Stimulated activated naive CD8-positive, alpha-beta T cell treated with anti-CD3 and anti-CD28 coated beads, Interleukin-15, Interleukin-2, amounts not matched to agents 100 ng/mL and 50 ng/mL, for 24 hours (primary cell): ENCODE data around the gene REG4.

Source experiments
- H3K27ac Mint-ChIP-seq: one replicate; pipeline ENCODE4 v1.8.0; 2021; ENCODE audit warnings: mild to moderate bottlenecking, mixed read lengths
- H3K27me3 Mint-ChIP-seq: one replicate; pipeline ENCODE4 v1.8.0; 2021; ENCODE audit warnings: mixed read lengths
- H3K36me3 Mint-ChIP-seq: one replicate; pipeline ENCODE4 v1.8.0; 2021; ENCODE audit warnings: low read depth, mixed read lengths
- H3K4me1 Mint-ChIP-seq: one replicate; pipeline ENCODE4 v1.8.0; 2021; ENCODE audit warnings: low read depth, mixed read lengths
- H3K4me3 Mint-ChIP-seq: one replicate; pipeline ENCODE4 v1.8.0; 2021; ENCODE audit warnings: mild to moderate bottlenecking, mixed read lengths
- H3K9me3 Mint-ChIP-seq: one replicate; pipeline ENCODE4 v1.8.0; 2021; ENCODE audit warnings: mixed read lengths

Gene REG4

DNA sequence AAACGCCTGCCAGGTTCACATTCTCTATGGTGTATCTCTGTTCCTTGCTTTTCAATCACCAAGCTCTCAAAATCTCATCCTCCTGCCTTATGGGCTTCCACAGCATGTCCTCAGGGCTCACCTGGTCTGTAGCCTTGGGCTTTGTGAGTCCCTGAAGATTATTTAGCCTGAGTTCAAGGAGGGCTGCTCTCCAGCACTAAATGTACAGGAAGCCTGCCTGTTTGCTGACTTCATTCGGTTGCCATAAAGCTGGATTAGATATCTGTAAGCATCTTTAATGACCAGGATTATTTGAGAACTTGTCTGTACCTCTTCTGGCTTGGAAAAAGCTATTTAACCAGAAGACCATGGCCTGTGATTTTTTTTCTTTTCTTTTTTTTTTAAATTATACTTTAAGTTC, 6.9 kb upstream of the REG4 start:
- Mint-ChIP-seq H3K4me3 (no peak overlapping the region), H3K36me3 (no peaks in the 10 kb centered on the region), H3K4me1 (peaks cover 3% of the 10 kb centered on the region), H3K27ac (no peak overlapping the region), H3K9me3 (no peaks in the 10 kb centered on the region), H3K27me3 (peaks cover 9% of the 10 kb centered on the region)

DNA sequence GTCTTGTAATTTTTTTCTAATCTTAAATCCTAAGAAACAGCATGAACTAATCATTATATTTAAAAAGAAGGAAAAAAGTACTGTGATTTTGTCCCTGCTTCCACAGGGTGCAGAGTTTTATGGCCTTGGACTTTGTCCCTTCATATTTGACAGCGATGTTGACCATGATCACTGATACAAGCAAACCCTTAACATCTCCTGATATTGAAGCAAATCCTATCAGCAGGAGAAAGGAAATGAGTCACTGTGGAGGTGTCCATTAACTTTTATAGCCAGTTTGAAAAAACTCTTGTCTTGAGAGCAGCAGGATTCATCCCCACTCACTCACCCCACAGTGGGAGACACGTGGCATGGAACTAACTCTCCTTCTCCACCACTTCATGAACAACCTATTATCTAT, 5.1 kb upstream of the REG4 start:
- no peak overlapping the region for H3K4me3 Mint-ChIP-seq
- H3K4me1 Mint-ChIP-seq = peaks cover 3% of the 10 kb centered on the region
- no peak overlapping the region for H3K27ac Mint-ChIP-seq
- H3K36me3 Mint-ChIP-seq = no peaks in the 10 kb centered on the region
- peaks cover 5% of the 10 kb centered on the region for H3K27me3 Mint-ChIP-seq
- H3K9me3 Mint-ChIP-seq = no peaks in the 10 kb centered on the region

DNA sequence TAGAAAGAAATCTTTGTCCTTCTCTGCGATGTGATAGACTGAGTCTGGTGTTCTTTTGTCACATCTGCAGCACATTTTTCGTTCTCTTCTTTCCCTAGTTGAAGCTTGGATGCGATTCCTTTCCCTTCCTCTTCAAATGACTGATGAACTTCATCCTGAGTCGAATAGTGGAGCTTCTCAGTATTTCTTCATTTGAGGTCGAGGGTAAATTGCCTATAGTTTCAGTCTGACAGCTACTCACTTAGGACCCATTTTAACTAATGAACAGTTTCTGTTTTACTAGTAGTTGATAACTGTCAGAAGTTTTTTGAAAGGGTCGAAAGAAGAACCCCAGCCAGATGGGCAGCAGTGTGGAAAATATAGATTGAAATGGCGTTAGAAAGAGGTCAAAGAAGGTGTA, 4.7 kb upstream of the REG4 start:
- Mint-ChIP-seq H3K27ac (no peak overlapping the region), H3K9me3 (no peaks in the 10 kb centered on the region), H3K36me3 (no peaks in the 10 kb centered on the region), H3K4me3 (no peak overlapping the region), H3K27me3 (peaks cover 4% of the 10 kb centered on the region), H3K4me1 (peaks cover 3% of the 10 kb centered on the region)

DNA sequence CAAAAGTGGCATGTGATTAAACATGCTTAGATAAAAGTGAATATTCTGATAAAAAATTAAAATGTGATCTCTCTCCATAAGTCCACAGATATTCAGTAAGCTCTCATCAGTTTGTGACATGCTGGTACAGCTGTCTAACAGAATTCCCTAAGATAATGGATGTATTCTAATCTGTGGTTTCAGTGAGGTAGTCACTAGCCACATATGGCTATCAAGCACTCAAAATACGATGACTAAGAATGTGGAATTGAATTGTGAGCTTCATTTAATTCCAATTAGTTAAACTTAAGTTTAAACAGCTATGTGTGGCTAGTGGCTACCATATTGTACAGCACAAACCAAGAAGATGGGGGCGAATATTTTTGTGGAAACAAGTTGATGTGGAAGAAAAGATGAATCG, 4.1 kb upstream of the REG4 start:
- Mint-ChIP-seq H3K27me3 (peaks cover 4% of the 10 kb centered on the region), H3K36me3 (no peaks in the 10 kb centered on the region), H3K4me3 (no peak overlapping the region), H3K9me3 (no peaks in the 10 kb centered on the region), H3K4me1 (peaks cover 3% of the 10 kb centered on the region), H3K27ac (no peak overlapping the region)

DNA sequence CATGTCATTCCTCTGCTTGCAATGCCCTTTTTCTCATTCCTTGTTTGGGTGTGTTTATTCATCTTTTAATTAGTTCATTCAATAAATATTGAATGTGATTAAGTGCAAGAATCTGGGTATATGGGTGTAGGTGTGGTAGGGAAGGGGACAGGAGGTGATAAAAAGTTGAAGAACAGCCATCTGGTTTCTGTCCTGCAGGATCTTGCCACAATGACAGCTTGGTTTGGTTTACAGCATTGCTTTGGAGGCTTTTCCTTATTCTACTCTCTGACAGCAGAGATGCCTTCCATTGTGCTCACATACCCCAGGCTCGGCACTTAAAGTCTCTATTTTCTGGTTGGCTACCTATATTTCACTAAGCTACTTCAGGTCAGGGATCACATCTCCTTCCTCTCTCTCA, 3.0 kb upstream of the REG4 start:
- Mint-ChIP-seq H3K27me3 (peaks cover 6% of the 10 kb centered on the region), H3K9me3 (no peaks in the 10 kb centered on the region), H3K4me3 (no peak overlapping the region), H3K4me1 (peaks cover 4% of the 10 kb centered on the region), H3K36me3 (no peaks in the 10 kb centered on the region), H3K27ac (no peak overlapping the region)

DNA sequence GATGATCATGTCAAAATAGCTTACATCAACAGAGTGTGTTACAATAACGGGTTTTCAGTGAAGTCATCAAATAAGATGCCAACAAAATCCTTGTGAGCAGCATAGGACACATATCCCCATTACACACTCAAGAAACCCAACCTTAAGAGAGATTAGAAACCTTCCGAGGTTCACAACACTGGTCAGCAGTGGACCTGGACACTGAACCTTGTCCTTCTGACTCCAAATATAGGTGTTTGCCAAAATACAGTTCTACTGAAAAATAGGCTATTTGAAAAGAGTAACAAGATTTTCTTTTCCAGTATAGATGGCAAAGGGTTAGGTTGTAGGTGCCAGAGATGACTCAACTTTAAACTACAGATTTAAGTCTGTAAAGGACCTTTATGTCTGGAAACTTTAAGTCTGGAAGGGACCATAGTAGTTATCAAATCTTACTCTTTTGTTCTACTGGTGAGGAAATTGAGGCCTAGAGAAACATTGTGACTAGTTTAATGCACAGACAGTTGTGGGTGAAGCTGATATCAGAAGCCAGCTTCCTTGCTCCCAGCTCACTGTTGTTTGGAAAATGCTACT, 811 bp upstream of the REG4 start:
- Mint-ChIP-seq H3K9me3 (no peaks in the 10 kb centered on the region), H3K27me3 (peaks cover 16% of the 10 kb centered on the region), H3K4me1 (peaks cover 8% of the 10 kb centered on the region), H3K4me3 (no peak overlapping the region), H3K36me3 (no peaks in the 10 kb centered on the region), H3K27ac (no peak overlapping the region)

DNA sequence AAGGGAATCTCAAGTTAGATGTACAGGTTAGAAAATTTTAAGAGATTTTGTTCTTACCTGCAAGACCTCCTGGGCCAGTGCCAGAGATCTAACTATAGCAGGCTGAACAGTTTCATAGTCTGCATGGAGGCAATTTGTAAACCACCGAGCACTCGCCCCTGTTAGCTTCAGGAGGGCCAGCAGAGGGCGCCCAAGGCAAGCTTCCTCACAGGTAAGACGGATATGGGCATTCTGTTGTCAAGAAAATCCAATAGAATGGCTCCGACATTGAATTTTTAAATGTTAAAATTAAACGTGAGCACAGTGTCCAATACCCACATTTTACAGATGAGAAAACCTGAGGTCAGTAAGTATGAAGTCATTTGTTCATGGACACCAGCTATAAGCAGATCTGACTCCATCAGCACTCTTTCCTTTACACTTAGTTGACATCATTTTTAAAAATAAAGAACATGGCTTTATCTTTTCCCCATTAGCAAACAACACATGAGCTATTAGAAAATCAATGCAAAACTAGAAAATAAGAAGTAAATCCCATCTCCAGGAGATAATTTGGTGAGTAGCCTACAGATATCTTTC, 2.2 kb downstream of the REG4 start:
- H3K27me3 Mint-ChIP-seq = peaks cover 23% of the 10 kb centered on the region
- no peaks in the 10 kb centered on the region for H3K9me3 Mint-ChIP-seq
- H3K36me3 Mint-ChIP-seq = no peaks in the 10 kb centered on the region
- H3K27ac Mint-ChIP-seq = no peak overlapping the region
- no peak overlapping the region for H3K4me3 Mint-ChIP-seq
- H3K4me1 Mint-ChIP-seq = peaks cover 5% of the 10 kb centered on the region

DNA sequence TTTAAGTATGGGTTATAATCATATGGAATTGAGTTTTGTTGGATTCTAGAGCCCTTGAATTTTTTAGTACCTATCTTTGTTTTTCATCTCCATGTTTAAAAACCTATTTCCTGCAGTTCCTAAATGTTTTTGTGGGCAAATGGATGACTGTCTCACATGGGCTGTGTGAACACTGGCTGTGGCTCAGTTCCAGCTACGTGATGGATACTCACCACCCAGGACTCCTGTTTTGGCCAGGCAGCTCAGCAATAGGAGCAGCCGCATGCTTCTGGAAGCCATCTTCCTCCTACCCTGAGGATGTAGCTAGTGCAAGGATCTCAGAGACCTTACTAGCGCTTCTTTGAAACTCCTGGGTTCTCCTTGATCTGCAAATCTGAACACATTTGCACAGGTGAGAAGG, 2.8 kb downstream of the REG4 start:
- Mint-ChIP-seq H3K9me3 (no peaks in the 10 kb centered on the region), H3K4me1 (peaks cover 5% of the 10 kb centered on the region), H3K4me3 (no peak overlapping the region), H3K27me3 (peaks cover 23% of the 10 kb centered on the region), H3K36me3 (no peaks in the 10 kb centered on the region), H3K27ac (no peak overlapping the region)

DNA sequence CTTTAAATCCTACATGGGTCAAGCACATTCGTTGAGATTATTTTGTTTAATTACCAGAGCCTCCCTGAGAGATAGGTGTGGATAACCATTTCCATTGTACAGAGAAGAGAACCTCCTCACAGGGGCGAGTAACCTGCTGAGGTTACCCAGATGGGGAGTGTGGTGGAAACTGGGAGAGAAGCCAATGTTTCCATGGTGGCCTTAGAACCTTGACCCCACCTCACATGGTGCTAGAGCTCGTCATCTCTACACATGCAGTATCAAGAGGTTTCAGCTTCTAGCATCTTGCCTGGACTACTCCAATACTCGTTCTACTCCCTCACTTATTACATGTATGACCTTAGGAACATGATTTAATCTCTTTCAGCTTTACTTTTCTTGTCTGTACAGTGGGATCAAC, 4.8 kb downstream of the REG4 start:
- Mint-ChIP-seq H3K27me3 (peaks cover 23% of the 10 kb centered on the region), H3K9me3 (no peaks in the 10 kb centered on the region), H3K4me3 (no peak overlapping the region), H3K36me3 (no peaks in the 10 kb centered on the region), H3K27ac (no peak overlapping the region), H3K4me1 (peaks cover 5% of the 10 kb centered on the region)

DNA sequence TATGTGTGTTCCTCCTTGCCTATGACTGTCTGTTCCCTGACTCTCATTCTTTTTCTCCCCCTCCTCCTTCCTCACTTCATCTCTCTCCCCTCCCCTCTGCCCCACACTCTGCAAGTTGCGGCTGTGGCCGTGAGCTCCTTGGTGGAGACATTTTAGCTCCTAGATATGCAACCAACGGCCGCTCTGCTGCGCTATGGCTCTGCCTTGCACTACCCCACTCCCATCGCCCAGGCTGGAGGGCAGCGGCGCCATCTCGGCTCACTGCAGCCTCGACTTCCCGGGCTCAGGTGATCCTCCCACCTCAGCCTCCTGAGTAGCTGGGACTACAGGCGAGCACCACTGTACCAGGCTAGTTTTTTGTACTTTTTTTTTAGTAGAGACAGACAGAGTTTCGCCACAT, 5.5 kb downstream of the REG4 start:
- H3K9me3 Mint-ChIP-seq = no peaks in the 10 kb centered on the region
- H3K36me3 Mint-ChIP-seq = no peaks in the 10 kb centered on the region
- H3K27ac Mint-ChIP-seq = no peak overlapping the region
- peaks cover 23% of the 10 kb centered on the region for H3K27me3 Mint-ChIP-seq
- no peak overlapping the region for H3K4me3 Mint-ChIP-seq
- peaks cover 5% of the 10 kb centered on the region for H3K4me1 Mint-ChIP-seq

DNA sequence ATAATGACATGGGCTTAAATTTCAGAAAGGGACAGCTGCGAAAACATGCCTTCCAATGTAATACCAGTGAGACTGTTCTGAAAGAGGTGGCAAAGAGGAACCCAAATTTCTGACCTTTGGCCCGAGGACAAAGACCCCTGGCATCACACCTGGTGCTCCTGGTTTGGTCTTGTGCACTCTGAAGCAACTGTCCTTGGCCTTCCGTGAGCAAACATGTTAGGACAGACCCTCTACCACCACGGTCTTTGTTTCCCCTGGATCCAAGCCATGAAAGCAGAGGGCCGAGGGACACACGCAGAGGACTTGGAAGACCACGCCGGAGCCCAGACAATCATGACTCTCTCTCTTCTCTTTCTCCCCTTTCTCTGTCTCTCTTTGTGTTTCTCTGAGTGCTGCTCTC, 6.0 kb downstream of the REG4 start:
- no peak overlapping the region for H3K4me3 Mint-ChIP-seq
- no peaks in the 10 kb centered on the region for H3K9me3 Mint-ChIP-seq
- peaks cover 23% of the 10 kb centered on the region for H3K27me3 Mint-ChIP-seq
- no peak overlapping the region for H3K27ac Mint-ChIP-seq
- H3K4me1 Mint-ChIP-seq = peaks cover 5% of the 10 kb centered on the region
- H3K36me3 Mint-ChIP-seq = no peaks in the 10 kb centered on the region

DNA sequence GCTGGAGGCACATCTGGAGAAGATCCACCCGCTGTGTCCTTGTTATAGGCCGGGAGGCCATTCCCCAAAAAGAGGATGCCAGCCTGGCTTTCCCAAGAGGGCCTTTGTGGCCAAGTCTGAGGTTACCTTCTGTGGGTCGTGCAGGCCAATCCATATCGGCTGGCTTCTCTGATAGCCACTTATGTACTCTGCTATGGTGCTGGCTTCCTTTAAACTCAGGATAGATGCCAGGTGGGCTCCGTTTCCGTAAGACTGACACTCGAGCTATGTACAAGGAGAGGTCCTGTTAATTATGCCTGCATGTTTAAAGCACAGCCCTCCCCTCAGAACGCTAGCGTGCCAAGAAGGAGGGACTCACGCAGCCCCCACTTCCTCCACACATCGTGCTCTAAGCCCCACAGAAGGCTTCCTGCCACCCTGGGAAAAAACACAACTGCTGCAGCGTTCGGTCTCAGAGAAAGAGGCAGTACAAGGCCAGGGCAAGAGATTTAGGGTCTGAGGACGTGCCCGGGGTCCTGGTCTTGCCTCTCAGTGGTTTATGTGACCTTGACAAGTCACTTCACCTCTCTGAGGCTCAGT, 11.6 kb downstream of the REG4 start:
- Mint-ChIP-seq H3K27me3 (no peaks in the 10 kb centered on the region), H3K4me3 (peak overlapping the region; percentile 77), H3K4me1 (peaks cover 25% of the 10 kb centered on the region), H3K27ac (peak overlapping the region; percentile 83), H3K9me3 (no peaks in the 10 kb centered on the region), H3K36me3 (no peaks in the 10 kb centered on the region)

DNA sequence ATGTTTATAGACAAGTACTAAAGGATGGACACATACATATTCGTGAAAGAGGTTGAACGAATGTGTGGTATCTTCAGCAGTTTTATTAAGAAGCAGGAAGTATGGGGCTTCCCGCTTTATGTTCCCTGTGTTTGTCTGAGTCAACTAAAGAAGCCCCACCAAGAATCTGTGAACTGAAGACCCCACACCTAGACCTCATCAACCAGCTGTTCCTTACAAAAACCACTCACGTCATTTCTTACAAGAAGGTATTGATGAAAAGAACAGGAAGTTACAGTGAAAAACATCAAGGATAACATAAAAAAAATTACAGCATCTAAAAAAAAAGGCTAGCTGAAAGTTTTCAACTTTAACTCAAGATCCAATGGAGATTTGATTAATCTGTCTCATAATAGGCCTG, 12.3 kb downstream of the REG4 start:
- peak overlapping the region; percentile 77 for H3K4me3 Mint-ChIP-seq
- no peaks in the 10 kb centered on the region for H3K36me3 Mint-ChIP-seq
- H3K27ac Mint-ChIP-seq = peak overlapping the region; percentile 83
- peaks cover 25% of the 10 kb centered on the region for H3K4me1 Mint-ChIP-seq
- H3K9me3 Mint-ChIP-seq = no peaks in the 10 kb centered on the region
- no peaks in the 10 kb centered on the region for H3K27me3 Mint-ChIP-seq

DNA sequence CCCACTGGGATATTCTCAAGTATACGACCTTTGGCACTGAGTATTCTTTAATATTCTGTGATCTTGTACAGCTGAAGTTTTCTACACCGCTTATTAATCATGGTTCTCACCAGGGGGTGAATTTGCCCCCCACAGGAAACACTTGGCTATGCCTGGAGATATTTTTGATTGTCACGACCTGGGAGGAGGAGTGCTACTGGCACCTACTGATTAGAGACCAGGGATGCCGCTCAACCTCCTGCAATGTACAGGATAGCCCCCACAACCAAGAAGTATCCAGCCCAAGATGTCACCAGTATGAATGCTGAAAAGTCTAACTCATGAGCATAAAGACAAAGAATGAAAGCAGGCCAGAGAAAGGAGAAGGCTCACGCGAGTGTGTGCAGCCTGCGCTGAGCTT, 13.7 kb downstream of the REG4 start:
- H3K27ac Mint-ChIP-seq = no peak overlapping the region
- no peaks in the 10 kb centered on the region for H3K9me3 Mint-ChIP-seq
- H3K27me3 Mint-ChIP-seq = no peaks in the 10 kb centered on the region
- H3K4me3 Mint-ChIP-seq = no peak overlapping the region
- H3K4me1 Mint-ChIP-seq = peaks cover 25% of the 10 kb centered on the region
- H3K36me3 Mint-ChIP-seq = no peaks in the 10 kb centered on the region

DNA sequence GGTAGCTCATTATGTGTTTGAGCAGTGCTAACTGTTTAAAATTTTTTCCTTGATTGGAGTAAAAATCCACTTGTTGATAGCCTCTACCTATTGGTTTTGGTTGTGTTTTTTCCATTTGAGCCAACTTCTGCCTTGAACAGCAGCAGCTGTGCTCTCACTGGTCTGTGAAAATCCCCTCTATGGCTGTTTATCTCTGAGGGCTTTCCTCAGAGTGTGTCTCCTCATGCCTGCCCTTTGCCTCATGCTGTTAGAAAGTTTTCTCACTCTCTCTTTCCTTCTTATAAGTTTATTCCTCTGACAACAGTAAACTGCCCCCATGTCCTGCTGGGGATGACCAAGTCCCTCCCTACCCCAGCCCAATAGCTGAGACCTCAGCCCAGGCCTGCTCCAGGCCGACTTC, 14.1 kb downstream of the REG4 start:
- peak overlapping the region; percentile 28 for H3K27ac Mint-ChIP-seq
- H3K36me3 Mint-ChIP-seq = no peaks in the 10 kb centered on the region
- H3K9me3 Mint-ChIP-seq = no peaks in the 10 kb centered on the region
- H3K4me3 Mint-ChIP-seq = no peak overlapping the region
- H3K4me1 Mint-ChIP-seq = peaks cover 25% of the 10 kb centered on the region
- H3K27me3 Mint-ChIP-seq = no peaks in the 10 kb centered on the region
